ENCODE measurements around the gene MEG3. TPM values are rescaled to one million over a fixed set of nuclear protein-coding genes. Genes with fewer than 3 reads are reported as not detected.

MEG3 gene
- total and polyA plus RNA-seq, 9 of the 15 experiments (the other 6 are each of a cell fraction or from before 2014, with no cell fraction given) = 0.10 to 5.3 (median 1.0) TPM; not detected in 1

- TF ChIP-seq ARID1B (IDR thresholded peaks at IDR 0.05) (peak; percentile 85), MEF2D (tag; conservative IDR thresholded peaks at IDR 0.05; ENCODE audit: low read depth) (0 out of 2 replicates have a peak, but pooled peaks have one; percentile 13), MNT (conservative IDR thresholded peaks at IDR 0.05) (0 out of 4 replicates have a peak, but pooled peaks of 1 of the 2 experiments have one; percentile 16), PRMT5 (CRISPR knock-in tag; IDR thresholded peaks at IDR 0.05) (no peak), E2F8 (IDR thresholded peaks at IDR 0.05; ENCODE audit: low read depth, partially characterized antibody) (no peak), L3MBTL2 (IDR thresholded peaks at IDR 0.05) (peak; percentile 41; the same call in 1 of the 2 replicates), ZNF584 (CRISPR knock-in tag; IDR thresholded peaks at IDR 0.05; ENCODE audit: low read depth) (0 out of 2 replicates have a peak, but pooled peaks have one; percentile 35), ZMIZ1 (IDR thresholded peaks at IDR 0.05; ENCODE audit: low read depth in 2 of 2, low read length in 2 of 2) (0 out of 4 replicates have a peak, but pooled peaks of 1 of the 2 experiments have one; percentile 21), ZBTB11 (CRISPR knock-in tag; IDR thresholded peaks at IDR 0.05) (0 out of 6 replicates have a peak, but pooled peaks of 1 of the 3 experiments have one; percentile 30), NEUROD1 (IDR thresholded peaks at IDR 0.05; ENCODE audit: borderline replicate concordance, low read depth, low read length, partially characterized antibody) (peak; percentile 46)
These were observed 35.2 kb upstream of the MEG3 start (continued) for GRCh38 chr14:100790502-100791347.

Measured in K562 (cell line).